Panc1 (cell line): ENCODE data around the gene PLET1. TPM values are rescaled to one million over a fixed set of nuclear protein-coding genes. Genes with fewer than 3 reads are reported as not detected.

Source experiments
- ATAC-seq: fragments of 200-7000 bp; cut with Tn5 transposase; 2 replicates; pipeline ENCODE4 v1.9.1; 2020; ENCODE audit warnings: mild to moderate bottlenecking, moderate library complexity
- BruUV-seq: library from RNA; stranded (reverse); fragments of 400-500 nt; replicated peaks from 2 replicates; lab custom pipeline; 2021; lab: Mats Ljungman, UMichigan
- CTCF ChIA-PET: fragments of 300-600 bp; sonication (Branson Sonifier 250); formaldehyde crosslinking; loops from one replicate; lab custom pipeline; 2022; ENCODE audit warnings: antibody characterized with exemption; lab: Charles Lee
- POLR2A ChIA-PET: fragments of 300-600 bp; sonication (Branson Sonifier 250); formaldehyde crosslinking; loops from one replicate; lab custom pipeline; 2022; ENCODE audit warnings: antibody characterized with exemption; lab: Charles Lee
- DNase-seq: peaks from one replicate; pipeline ENCODE4 v3.0.0-alpha.2; 2010; ENCODE audit warnings: low read depth, low spot score
- H3K27ac ChIP-seq: 2 replicates; pipeline ENCODE4 v1.5.1; 2011; ENCODE audit warnings: mild to moderate bottlenecking, low read length, inconsistent platforms
- H3K27me3 ChIP-seq: fragments of 200-500 bp; sonication (Bioruptor generic); 2 replicates; pipeline ENCODE4 v1.6.0; 2014; ENCODE audit warnings: low read length, inconsistent platforms; ENCODE audit not compliant: control insufficient read depth, insufficient read depth
- H3K36me3 ChIP-seq: fragments of 200-500 bp; sonication (Bioruptor generic); 2 replicates; pipeline ENCODE4 v1.5.1; 2014; ENCODE audit warnings: inconsistent platforms, mild to moderate bottlenecking, low read length, moderate library complexity; ENCODE audit not compliant: control insufficient read depth, insufficient read depth
- H3K4me1 ChIP-seq: 2 replicates; pipeline ENCODE4 v1.5.1; 2011; ENCODE audit warnings: inconsistent platforms, mild to moderate bottlenecking, low read length, moderate library complexity; ENCODE audit not compliant: control insufficient read depth, insufficient read depth
- H3K4me3 ChIP-seq, 2 experiments: 2 replicates each; pipeline ENCODE4 v1.5.1; 2011 to 2012; ENCODE audit warnings: low read depth in 2 of 2, low read length in 2 of 2, mild to moderate bottlenecking in 2 of 2, inconsistent platforms in 1 of 2, moderate library complexity in 1 of 2
- H3K9me3 ChIP-seq: fragments of 200-500 bp; sonication (Bioruptor generic); 2 replicates; pipeline ENCODE4 v1.5.1; 2014; ENCODE audit warnings: low read depth, mild to moderate bottlenecking, inconsistent platforms, low read length, moderate library complexity; ENCODE audit not compliant: control insufficient read depth, insufficient read depth
- CTCF ChIP-seq: fragments of 450-650 bp; IDR thresholded peaks from 2 replicates; pipeline ENCODE4 v1.5.1; 2017; ENCODE audit warnings: mild to moderate bottlenecking
- POLR2AphosphoS5 ChIP-seq: IDR thresholded peaks from 2 replicates; pipeline ENCODE4 v1.6.1; 2012; ENCODE audit warnings: mild to moderate bottlenecking, low read depth, low read length, moderate library complexity
- SIN3A ChIP-seq: IDR thresholded peaks from 2 replicates; pipeline ENCODE4 v1.6.1; 2012; ENCODE audit warnings: low read depth, mild to moderate bottlenecking, low read length, moderate library complexity, borderline replicate concordance; ENCODE audit not compliant: insufficient read depth
- TCF7L2 ChIP-seq: IDR thresholded peaks from 2 replicates; pipeline ENCODE4 v1.6.1; 2011; ENCODE audit warnings: mild to moderate bottlenecking, low read depth, low read length, inconsistent platforms
- in situ Hi-C: cut with HindIII; loops from 2 replicates; pipeline ENCODE4 v1.10.0; 2016; ENCODE audit warnings: low sequenced_read_pairs, low pct_unique_long_range_greater_than_20kb
- intact Hi-C: fragments of 100-400 bp; cut with micrococcal nuclease; formaldehyde crosslinking; loops from one replicate; pipeline ENCODE4 v1.10.0; 2022; ENCODE audit not compliant: unreplicated experiment
- total RNA-seq: library from RNA; stranded (reverse); gene quantifications from one replicate; pipeline ENCODE4 v1.2.1, GENCODE V29; 2021; ENCODE audit not compliant: unreplicated experiment
- TF ChIP-seq, protein P1 (sequence below), 2 experiments: IDR thresholded peaks; 2 replicates each; pipeline ENCODE4 v1.6.1; 2011 to 2012; ENCODE audit warnings: low read depth in 2 of 2, control low read depth in 1 of 2, low read length in 1 of 2, mild to moderate bottlenecking in 1 of 2, moderate library complexity in 1 of 2; ENCODE audit not compliant: insufficient read depth in 1 of 2

Gene PLET1
- total RNA-seq, 1 experiment from 2014 or later = not detected

DNA sequence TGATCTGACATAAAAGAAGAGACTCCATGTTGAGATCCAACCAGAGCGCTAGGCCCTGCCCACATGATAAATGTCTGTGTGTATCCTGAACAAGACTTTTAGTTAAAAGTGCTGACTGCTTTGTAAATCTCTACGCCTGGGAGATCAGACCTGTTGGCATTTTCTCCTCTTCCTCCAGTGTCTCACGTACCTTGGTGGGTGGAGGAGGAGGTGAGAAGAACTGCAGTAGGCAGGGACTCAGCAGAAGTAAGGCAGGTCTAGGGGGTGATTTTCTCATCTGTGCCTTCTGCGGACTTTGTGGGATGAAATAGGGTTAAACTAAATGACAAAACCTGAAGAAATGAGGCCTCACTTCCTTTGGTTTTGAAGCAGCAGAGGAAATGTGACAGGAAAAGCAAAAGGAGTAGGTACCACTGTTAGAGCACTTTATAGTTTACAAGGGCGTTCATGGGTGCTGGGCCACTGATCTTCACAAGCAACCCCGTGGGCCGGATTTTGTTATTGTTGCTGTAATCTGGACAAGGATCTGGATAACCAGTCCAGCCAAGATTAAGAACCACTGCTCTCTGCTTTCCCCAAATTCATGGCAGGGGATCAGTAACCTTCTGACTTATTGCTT is 36.7 kb upstream of the PLET1 start:
- ChIA-PET POLR2A (no interaction called here), CTCF (no interaction called here)
- DNase-seq (no peak), ATAC-seq (no peak)
- Histone ChIP-seq H3K9me3 (no peaks in the 10 kb centered on the region), H3K36me3 (no peaks in the 10 kb centered on the region), H3K27ac (no peak overlapping the region), H3K4me3 (no peak overlapping the region), H3K27me3 (no peaks in the 10 kb centered on the region), H3K4me1 (no peaks in the 10 kb centered on the region; the same call in 1 of the 2 replicates)
- intact Hi-C loops (loop anchor here (10.0 kb wide), 2 partner anchors 257 to 497 kb away; no protein-coding TSS in a partner anchor), in situ Hi-C loops (no loop called here)
- TF ChIP-seq SIN3A (no peak), CTCF (no peak)
- TF ChIP-seq, protein P1, sequence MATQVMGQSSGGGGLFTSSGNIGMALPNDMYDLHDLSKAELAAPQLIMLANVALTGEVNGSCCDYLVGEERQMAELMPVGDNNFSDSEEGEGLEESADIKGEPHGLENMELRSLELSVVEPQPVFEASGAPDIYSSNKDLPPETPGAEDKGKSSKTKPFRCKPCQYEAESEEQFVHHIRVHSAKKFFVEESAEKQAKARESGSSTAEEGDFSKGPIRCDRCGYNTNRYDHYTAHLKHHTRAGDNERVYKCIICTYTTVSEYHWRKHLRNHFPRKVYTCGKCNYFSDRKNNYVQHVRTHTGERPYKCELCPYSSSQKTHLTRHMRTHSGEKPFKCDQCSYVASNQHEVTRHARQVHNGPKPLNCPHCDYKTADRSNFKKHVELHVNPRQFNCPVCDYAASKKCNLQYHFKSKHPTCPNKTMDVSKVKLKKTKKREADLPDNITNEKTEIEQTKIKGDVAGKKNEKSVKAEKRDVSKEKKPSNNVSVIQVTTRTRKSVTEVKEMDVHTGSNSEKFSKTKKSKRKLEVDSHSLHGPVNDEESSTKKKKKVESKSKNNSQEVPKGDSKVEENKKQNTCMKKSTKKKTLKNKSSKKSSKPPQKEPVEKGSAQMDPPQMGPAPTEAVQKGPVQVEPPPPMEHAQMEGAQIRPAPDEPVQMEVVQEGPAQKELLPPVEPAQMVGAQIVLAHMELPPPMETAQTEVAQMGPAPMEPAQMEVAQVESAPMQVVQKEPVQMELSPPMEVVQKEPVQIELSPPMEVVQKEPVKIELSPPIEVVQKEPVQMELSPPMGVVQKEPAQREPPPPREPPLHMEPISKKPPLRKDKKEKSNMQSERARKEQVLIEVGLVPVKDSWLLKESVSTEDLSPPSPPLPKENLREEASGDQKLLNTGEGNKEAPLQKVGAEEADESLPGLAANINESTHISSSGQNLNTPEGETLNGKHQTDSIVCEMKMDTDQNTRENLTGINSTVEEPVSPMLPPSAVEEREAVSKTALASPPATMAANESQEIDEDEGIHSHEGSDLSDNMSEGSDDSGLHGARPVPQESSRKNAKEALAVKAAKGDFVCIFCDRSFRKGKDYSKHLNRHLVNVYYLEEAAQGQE (IDR thresholded peaks at IDR 0.05; ENCODE audit: insufficient read depth in 1 of 2, low read depth in 2 of 2, low read length in 1 of 2) = no peak
- BruUV-seq = no TSS peak

GRCh38 chr11:112296044-112296443 is 35.4 kb upstream of the PLET1 start:
- Histone ChIP-seq H3K4me1 (no peaks in the 10 kb centered on the region; the same call in 1 of the 2 replicates), H3K27ac (no peak overlapping the region), H3K27me3 (0 out of 2 replicates have a peak, but pooled peaks cover 2% of the 10 kb centered on the region), H3K36me3 (no peaks in the 10 kb centered on the region), H3K9me3 (no peaks in the 10 kb centered on the region), H3K4me3 (no peak overlapping the region)
- BruUV-seq = no TSS peak
- intact Hi-C loops (loop anchor here (10.0 kb wide), 2 partner anchors 259 to 499 kb away; no protein-coding TSS in a partner anchor), in situ Hi-C loops (no loop called here)
- POLR2A ChIA-PET = no interaction called here
- DNase-seq (no peak), ATAC-seq (no peak)
- CTCF ChIA-PET = no interaction called here
- TF ChIP-seq CTCF (no peak), SIN3A (no peak), POLR2AphosphoS5 (no peak), TCF7L2 (no peak)
- TF ChIP-seq, protein P1 (IDR thresholded peaks at IDR 0.05; ENCODE audit: insufficient read depth in 1 of 2, low read depth in 2 of 2, low read length in 1 of 2) = no peak
